GM12873 (cell line): ENCODE data around the gene KRTAP13-2.
A peak's percentile ranks its signal among the peaks of the same experiment; 100 is the strongest.

Experiments
- CTCF ChIP-seq: IDR thresholded peaks from 2 replicates; pipeline ENCODE4 v1.5.1; 2012; ENCODE audit warnings: low read depth, mild to moderate bottlenecking, moderate library complexity, low read length, control low read depth; ENCODE audit not compliant: insufficient read depth; ENCODE audit errors: missing control alignments

KRTAP13-2 gene

GRCh38 chr21:30354308-30355005 is 17.6 kb downstream of the KRTAP13-2 start:
- no peak for TF ChIP-seq CTCF

GRCh38 chr21:30351534-30351933 is 20.5 kb downstream of the KRTAP13-2 start:
- no peak for TF ChIP-seq CTCF

- no peak for TF ChIP-seq CTCF
These were observed 22.5 kb downstream of the KRTAP13-2 start for GRCh38 chr21:30349572-30349971.

- TF ChIP-seq CTCF, result no peak
These were observed 23.6 kb downstream of the KRTAP13-2 start, which contains the start of gene KRTAP23-1 for GRCh38 chr21:30348506-30348905. Gene KRTAP23-1, minus strand, starts transcription at chr21:30348606. Its CDS starts 0 bp downstream, at chr21:30348606.

GRCh38 chr21:30345014-30345413 is 27.1 kb downstream of the KRTAP13-2 start:
- TF ChIP-seq CTCF, result no peak

- peak; percentile 65 for TF ChIP-seq CTCF
These were observed 31.1 kb downstream of the KRTAP13-2 start for GRCh38 chr21:30340714-30341573.

- TF ChIP-seq CTCF, result no peak
These were observed 33.4 kb downstream of the KRTAP13-2 start for GRCh38 chr21:30338717-30339116.
